ENCODE results near the gene PET100.

Gene PET100

GRCh38 chr19:7629347-7630054 lies at the start of gene PET100, which contains the start of gene XAB2:
TSS of gene PET100 (plus strand) at chr19:7629793. CDS start at chr19:7629834, 41 bp downstream.
TSS of gene XAB2 (minus strand) at chr19:7629545. CDS start at chr19:7629527, 18 bp downstream.
- peak; percentile 99 for DNase-seq (ENCODE audit: low spot score)

- no peak for DNase-seq (ENCODE audit: low spot score)
Measured at GRCh38 chr19:7582446-7582845, 47.1 kb upstream of the PET100 start.

GRCh38 chr19:7589822-7590221 lies 39.8 kb upstream of the PET100 start:
- DNase-seq (ENCODE audit: low spot score) = no peak

GRCh38 chr19:7590256-7590655 lies 39.3 kb upstream of the PET100 start:
- no peak for DNase-seq (ENCODE audit: low spot score)

GRCh38 chr19:7595466-7596133 lies 34.0 kb upstream of the PET100 start, which contains the start of gene CAMSAP3:
TSS of gene CAMSAP3 (plus strand) at chr19:7595863. CDS start at chr19:7596003, 140 bp downstream.
- DNase-seq (ENCODE audit: low spot score) = peak; percentile 39

GRCh38 chr19:7596211-7596937 lies 33.2 kb upstream of the PET100 start:
- DNase-seq (ENCODE audit: low spot score) = no peak

GRCh38 chr19:7597689-7598088 lies 31.9 kb upstream of the PET100 start:
- DNase-seq (ENCODE audit: low spot score) = no peak

- no peak for DNase-seq (ENCODE audit: low spot score)
Measured at GRCh38 chr19:7598180-7598579, 31.4 kb upstream of the PET100 start.

GRCh38 chr19:7600721-7601120 lies 28.9 kb upstream of the PET100 start:
- no peak for DNase-seq (ENCODE audit: low spot score)

- no peak for DNase-seq (ENCODE audit: low spot score)
Measured at GRCh38 chr19:7602240-7602934, 27.2 kb upstream of the PET100 start.

- no peak for DNase-seq (ENCODE audit: low spot score)
Measured at GRCh38 chr19:7602935-7603497, 26.6 kb upstream of the PET100 start.

- no peak for DNase-seq (ENCODE audit: low spot score)
Measured at GRCh38 chr19:7603919-7604318, 25.7 kb upstream of the PET100 start.

GRCh38 chr19:7605490-7606222 lies 23.9 kb upstream of the PET100 start:
- no peak for DNase-seq (ENCODE audit: low spot score)

GRCh38 chr19:7606289-7606688 lies 23.3 kb upstream of the PET100 start:
- DNase-seq (ENCODE audit: low spot score) = no peak

GRCh38 chr19:7607212-7607873 lies 22.2 kb upstream of the PET100 start:
- no peak for DNase-seq (ENCODE audit: low spot score)

GRCh38 chr19:7607874-7608560 lies 21.6 kb upstream of the PET100 start:
- no peak for DNase-seq (ENCODE audit: low spot score)

- DNase-seq (ENCODE audit: low spot score) = no peak
Measured at GRCh38 chr19:7610491-7611240, 18.9 kb upstream of the PET100 start.

- no peak for DNase-seq (ENCODE audit: low spot score)
Measured at GRCh38 chr19:7611541-7612279, 17.9 kb upstream of the PET100 start.
